Right kidney (tissue), 9 donors: ENCODE data around the gene ZNRF3.
A peak's percentile ranks its signal among the peaks of the same experiment; 100 is the strongest.
"Not testable (repeated sequence)": the region's sequence is repeated elsewhere in the genome, so short reads cannot be mapped to it uniquely, and the experiment has no call there.

Experiments used
- DNase-seq: peaks from one replicate; pipeline ENCODE4 v3.0.0-alpha.2; 2016
- long read RNA-seq, 8 donors: transcript quantifications; one replicate each; lab custom pipeline, GENCODE V29; 2026

Gene ZNRF3
- long read RNA-seq, donor 1, partial matches to known transcripts = 5 of 5 reads
- long read RNA-seq, donor 1, other reads (novel, unspliced or antisense) = 0 of 5 reads
- long read RNA-seq, donor 2, full-length matches to known transcripts = 1 of 1 reads
- long read RNA-seq, donor 2, partial matches to known transcripts = 0 of 1 reads
- long read RNA-seq, donor 2, other reads (novel, unspliced or antisense) = 0 of 1 reads
- long read RNA-seq, donor 3 = 0 reads
- long read RNA-seq, donor 4, partial matches to known transcripts = 16 of 16 reads
- long read RNA-seq, donor 4, other reads (novel, unspliced or antisense) = 0 of 16 reads
- long read RNA-seq, donor 5, full-length matches to known transcripts = 3 of 3 reads
- long read RNA-seq, donor 5, partial matches to known transcripts = 0 of 3 reads
- long read RNA-seq, donor 5, other reads (novel, unspliced or antisense) = 0 of 3 reads
- long read RNA-seq, donor 6, full-length matches to known transcripts = 1 of 30 reads
- long read RNA-seq, donor 6, partial matches to known transcripts = 29 of 30 reads
- long read RNA-seq, donor 6, other reads (novel, unspliced or antisense) = 0 of 30 reads
- long read RNA-seq, donor 7, full-length matches to known transcripts = 2 of 44 reads
- long read RNA-seq, donor 7, partial matches to known transcripts = 42 of 44 reads
- long read RNA-seq, donor 7, other reads (novel, unspliced or antisense) = 0 of 44 reads
- long read RNA-seq, donor 8, full-length matches to known transcripts = 1 of 7 reads
- long read RNA-seq, donor 8, partial matches to known transcripts = 6 of 7 reads
- long read RNA-seq, donor 8, other reads (novel, unspliced or antisense) = 0 of 7 reads

GRCh38 chr22:28882878-28883656, at the start of gene ZNRF3:
Gene ZNRF3 (plus strand): TSS chr22:28883572. CDS start chr22:28883767, 195 bp downstream.
- peak; percentile 82 for DNase-seq

- DNase-seq = no peak
Observed at GRCh38 chr22:28835630-28836189, 47.7 kb upstream of the ZNRF3 start.

DNA sequence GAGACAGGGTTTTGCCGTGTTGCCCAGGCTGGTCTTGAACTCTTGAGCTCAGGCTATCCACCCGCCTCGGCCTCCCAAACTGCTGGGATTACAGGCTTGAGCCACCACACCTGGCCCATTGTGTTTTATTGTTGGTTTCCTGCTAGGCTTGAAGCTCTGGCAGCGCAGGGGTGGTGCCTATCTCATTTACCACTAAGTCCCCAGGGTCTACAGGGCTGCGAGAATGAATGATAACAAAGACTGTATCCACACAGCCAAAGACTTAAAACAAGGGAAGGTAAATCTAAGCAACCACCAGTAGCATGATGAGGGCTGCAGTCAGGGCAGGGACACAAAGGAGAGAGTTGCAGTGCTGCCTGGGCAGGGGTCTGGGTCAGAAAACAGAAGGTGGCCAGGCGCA, 45.7 kb upstream of the ZNRF3 start:
- no peak for DNase-seq

DNA sequence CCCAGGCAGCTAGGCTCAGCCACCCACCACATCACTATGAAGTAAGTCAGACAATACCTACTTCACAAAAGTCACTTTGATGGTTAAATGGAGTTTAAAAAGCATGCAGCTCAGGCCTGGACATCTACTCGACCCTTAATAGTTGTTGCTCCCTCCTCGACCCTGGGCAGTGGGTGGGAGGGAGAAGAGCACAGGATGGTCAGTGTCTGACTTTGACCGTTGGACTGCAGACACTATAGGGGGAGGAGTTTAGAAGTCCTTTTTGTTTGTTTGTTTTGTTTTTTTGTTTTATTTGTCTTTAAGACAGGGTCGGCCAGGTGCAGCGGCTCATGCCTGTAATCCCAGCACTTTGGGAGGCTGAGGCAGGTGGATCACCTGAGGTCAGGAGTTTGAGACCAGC, 44.4 kb upstream of the ZNRF3 start:
- no peak for DNase-seq

- no peak for DNase-seq
Observed at GRCh38 chr22:28841111-28841510, 42.3 kb upstream of the ZNRF3 start.

GRCh38 chr22:28843633-28844032, 39.7 kb upstream of the ZNRF3 start:
- DNase-seq = no peak

DNA sequence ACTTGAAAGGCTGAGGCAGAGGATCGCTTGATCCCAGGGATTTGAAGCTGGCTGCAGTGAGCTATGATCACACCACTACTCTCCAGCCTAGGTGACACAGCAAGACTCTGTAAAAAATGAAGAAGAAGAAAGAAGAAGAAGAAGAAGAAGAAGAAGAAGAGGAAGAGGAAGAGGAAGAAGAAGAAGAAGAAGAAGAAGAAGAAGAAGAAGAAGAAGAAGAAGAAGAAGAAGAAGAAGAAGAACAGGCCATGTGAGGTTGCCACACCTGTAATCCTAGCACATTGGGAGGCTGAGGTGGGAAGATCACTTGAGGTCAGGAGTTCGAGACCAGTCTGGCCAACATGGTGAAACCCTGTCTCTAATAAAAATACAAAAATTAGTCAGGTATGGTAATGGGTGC, 39.1 kb upstream of the ZNRF3 start:
- not testable (repeated sequence) for DNase-seq

DNA sequence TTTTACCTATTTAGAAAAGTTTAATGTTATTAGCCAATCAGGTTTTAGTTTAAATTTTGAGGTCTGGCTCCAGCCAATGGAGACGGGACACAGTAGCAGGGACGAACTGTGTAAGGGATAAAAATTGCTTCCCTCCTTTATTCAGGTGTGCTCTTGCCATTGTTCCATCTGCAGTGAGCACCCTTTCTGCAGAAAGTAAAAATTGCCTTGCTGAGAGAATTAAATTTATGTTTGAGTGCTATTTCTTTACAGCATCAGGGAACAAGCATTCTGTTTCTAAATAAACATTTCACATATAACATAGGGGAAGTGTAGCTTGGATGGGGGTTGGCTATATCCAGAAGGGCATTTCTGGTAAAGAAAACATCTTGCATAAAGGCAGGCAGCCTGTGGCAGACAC, 36.4 kb upstream of the ZNRF3 start:
- DNase-seq = no peak

- DNase-seq = peak; percentile 56
Observed at GRCh38 chr22:28855355-28856094, 27.8 kb upstream of the ZNRF3 start.

DNA sequence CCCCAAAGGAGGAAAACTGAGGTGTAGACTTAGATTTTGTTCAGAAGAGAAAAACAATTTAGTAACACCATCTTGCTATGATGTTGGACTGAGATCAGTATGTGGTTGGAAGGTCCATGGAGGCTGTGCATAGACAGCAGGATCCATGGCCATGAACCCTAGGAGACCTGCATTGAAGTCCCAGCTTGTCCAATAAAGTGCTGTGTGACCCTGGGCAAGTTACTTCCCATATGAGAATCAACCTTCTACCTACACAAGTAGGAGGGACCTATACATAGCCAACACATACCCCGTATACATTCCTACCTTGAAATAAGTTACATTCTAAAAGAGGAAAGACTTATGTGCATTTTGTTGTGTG, 27.3 kb upstream of the ZNRF3 start:
- DNase-seq = no peak

DNA sequence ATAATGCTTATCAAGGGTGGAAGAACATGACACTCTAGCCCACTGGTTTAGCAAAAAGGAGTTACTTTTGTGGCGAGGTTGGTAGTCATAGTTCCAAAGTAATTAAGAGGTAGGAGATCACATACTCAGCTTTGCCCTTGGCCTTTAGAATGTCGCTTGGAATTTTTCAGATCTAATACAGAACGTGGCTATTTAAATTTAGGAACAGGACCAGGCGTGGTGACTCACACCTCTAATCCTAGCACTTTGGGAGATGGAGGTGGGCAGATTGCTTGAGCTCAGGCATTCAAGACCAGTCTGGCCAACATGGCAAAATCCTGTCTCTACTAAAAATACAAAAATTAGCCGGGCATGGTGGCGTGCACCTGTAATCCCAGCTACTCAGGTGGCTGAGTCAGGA, 26.1 kb upstream of the ZNRF3 start:
- DNase-seq = no peak

GRCh38 chr22:28864878-28865596, 18.3 kb upstream of the ZNRF3 start:
- DNase-seq = peak; percentile 45

DNA sequence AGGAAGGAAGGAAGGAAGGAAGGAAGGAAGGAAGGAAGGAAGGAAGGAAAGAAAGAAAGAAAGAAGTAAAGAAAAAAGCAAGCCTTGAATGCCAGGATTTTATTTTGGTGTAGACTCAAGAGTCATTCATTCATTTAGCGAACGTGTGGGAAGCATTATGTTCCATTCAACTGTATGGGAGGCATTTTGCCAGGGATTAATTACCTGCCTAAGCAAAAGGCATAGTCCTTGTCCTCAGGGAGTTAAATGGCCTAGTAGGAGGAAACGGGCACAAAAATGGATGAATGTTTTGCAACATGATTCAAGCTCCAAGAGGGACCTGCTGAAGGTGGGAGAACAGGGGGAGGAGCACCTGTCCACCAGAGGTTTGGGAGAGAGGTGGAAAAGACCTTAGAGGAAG, 16.2 kb upstream of the ZNRF3 start:
- no peak for DNase-seq

GRCh38 chr22:28868389-28868788, 15.0 kb upstream of the ZNRF3 start:
- not testable (repeated sequence) for DNase-seq

DNA sequence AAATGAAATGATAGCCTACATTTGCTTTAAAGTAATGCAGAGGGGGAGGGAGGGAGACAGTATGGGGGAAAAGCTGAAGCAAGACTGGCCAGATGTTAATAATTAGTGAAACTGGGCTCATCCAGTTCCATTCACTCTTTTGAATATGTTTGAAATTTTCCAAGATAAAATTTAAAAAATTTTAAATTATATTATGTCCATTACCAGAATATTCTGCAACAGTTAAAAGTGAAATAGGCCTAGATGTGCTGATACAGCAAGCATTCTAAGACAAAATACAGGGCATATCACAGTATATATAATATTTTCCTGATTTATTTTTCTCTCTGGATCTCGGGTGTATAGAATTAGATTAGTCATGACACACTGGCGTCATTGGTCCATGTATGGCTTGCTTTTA, 13.6 kb upstream of the ZNRF3 start:
- DNase-seq = no peak

- DNase-seq = no peak
Observed at GRCh38 chr22:28873183-28873963, 10.0 kb upstream of the ZNRF3 start.

- no peak for DNase-seq
Observed at GRCh38 chr22:28874061-28874460, 9.3 kb upstream of the ZNRF3 start.

- DNase-seq = no peak
Observed at GRCh38 chr22:28874811-28875320, 8.5 kb upstream of the ZNRF3 start.

DNA sequence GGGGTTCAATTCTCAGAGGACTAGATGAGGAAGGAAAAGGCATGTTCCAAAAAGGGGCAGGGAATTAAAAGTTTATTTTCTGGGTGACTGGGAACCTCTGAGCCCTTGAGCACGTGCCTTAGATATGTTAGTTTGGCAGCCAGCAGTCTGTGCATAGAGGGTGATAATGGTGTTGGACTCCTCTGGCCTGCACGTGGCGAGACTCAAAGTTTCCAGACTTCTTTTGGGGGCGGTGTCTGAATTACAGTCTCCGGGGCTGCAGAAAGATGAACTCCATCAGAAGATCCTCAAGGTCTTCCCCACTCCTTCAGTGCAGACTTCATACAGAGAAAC, 861 bp upstream of the ZNRF3 start:
- DNase-seq = no peak

DNA sequence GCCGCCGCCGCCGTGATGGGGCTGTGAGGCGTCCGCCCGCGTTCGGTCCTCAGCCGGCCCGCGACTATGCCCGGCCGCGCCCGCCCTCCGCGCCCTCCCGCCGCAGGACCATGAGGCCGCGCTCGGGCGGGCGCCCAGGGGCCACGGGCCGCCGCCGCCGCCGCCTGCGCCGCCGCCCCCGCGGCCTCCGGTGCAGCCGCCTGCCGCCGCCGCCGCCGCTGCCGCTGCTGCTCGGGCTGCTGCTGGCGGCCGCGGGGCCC, 215 bp downstream of the ZNRF3 start:
- no peak for DNase-seq
